ENCODE results near the gene DPYSL4.

Gene DPYSL4

DNA sequence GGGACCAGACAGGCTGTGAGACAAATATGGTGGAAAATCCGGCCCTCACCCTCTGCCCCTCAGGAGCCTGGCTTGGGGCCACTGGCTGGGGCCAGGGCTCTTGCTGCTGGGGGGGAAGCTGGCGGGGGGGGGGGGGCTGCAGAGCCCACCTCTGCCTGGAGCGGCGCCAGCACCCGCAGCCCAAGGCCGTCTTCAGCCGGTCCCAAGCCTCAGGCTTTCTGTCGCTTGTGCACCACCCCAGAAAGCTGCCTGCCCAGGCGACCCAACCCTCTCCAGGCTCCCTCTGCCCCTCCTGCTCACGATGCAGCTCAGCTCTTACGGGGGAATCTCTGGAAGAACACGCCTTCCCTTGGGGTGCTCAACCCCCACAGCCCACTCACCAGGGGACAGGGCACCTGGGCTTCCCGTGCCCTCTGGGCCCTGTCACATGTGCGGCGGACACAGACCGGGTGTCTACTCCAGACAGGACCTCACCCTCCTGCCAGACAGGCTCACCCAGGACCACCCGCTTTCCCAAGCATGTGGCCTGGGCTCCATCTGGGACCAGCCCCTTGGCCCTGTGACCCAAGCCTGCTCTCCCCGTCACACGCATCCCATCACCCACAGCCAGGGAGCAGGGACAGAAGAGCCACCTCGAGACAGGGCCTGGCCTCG, 43.9 kb downstream of the DPYSL4 start:
- DNase-seq = no peak

DNA sequence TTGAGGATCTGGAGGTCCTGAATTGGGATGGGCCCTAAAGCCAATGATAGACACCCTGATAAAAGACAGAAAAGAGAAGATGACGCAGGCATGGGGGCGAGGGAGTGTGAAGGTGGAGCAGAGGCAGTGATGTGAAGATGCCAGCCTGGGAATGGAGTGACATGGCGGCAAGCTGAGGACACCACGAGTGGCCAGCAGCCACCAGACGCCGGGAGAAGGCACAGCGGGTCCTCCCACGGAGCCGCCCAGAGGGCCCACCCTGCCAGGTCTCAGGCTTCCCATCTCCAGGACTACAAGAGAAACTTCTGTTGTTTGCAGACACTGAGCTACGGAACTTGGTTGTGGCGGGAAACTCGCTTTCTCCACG, 44.9 kb downstream of the DPYSL4 start:
- no peak for DNase-seq

DNA sequence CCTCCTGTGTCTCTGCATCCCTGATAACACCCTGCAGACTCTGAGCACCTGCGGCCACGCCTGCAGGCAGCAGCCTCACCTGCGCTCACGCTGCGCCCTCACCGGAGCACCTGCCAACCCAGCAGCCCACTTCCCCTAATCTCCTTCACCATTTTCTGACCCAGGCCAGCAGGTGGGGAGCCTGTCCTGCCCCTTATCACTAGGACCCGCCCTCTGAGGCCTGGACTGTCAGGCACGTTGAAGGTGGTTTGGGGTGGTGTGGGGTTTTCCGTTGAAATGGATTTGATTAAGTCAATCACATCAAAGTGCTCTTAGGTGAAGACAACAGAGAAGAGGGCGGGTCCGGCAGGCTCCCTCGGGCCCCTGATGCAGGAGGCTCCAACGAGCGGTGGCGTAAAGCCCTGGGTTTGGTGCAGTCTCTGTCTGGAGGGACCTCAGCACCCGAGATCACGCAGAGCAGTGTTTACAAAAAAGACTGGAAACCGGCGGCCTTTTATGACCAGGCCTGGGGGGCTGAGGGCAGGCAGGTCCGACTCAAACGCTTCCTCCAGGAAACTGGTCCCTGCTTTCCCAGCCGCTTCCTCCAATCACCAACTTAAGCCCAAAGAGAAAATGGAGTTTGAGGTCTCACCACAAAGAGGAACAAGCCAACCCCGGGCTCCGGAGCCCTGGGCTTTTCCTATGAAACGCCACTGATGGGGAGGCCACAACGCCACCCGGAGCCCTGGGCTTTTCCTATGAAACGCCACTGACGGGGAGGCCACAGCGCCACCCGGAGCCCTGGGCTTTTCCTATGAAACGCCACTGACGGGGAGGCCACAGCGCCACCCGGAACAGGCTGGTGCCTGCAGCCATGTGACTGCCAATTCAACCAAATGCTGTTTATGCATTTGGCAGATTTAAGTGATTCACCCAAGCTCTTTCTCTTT, 45.5 kb downstream of the DPYSL4 start:
- no peak for DNase-seq

DNA sequence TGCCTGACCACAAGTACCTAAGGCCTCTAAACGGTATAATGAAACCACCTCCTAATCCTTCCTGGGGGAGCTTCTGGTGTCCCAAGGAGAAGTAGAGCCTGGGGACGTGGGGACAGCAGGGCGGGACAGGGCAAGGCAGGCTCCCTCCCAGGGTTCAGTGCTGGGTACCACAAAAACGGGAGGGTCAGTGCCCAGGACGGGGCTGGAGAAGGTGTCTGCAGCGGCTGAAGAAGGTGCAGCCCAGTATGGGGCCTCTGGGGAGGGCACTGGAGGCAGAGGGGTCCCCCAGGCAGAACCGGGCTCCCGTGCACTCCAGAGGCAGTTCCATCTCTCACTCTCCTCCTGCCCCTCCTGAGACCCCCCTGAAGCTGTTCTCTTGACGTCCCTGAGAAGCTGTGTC, 46.2 kb downstream of the DPYSL4 start:
- DNase-seq = no peak

DNA sequence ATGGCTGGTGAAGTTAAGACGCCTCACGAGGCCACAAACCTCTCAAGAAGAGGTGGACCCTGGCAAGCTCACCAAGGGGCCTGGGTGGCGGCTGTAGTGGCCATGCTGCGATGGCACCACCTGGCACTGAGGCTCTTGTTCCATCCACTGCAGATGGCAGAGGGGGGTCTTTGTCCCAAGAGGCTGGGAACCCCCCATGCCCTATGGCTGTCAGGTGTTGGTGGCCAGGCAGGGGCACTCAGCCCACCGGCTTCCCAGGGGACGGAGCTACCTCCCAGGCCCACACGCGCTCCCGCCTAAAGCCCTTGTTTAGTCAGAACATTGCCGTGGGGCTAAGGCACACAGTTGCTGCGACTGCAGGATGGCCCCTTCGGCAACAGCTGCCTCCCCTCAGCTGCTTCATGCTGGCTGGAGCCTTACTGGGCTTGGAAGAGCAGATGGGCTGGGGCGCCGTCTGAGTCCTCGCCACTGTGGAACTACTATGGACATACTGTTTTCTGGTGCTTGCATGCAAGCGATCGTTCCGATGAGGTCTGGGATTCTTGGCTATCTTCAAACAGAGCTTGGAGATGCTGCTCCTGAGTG, 46.8 kb downstream of the DPYSL4 start:
- DNase-seq = no peak

DNA sequence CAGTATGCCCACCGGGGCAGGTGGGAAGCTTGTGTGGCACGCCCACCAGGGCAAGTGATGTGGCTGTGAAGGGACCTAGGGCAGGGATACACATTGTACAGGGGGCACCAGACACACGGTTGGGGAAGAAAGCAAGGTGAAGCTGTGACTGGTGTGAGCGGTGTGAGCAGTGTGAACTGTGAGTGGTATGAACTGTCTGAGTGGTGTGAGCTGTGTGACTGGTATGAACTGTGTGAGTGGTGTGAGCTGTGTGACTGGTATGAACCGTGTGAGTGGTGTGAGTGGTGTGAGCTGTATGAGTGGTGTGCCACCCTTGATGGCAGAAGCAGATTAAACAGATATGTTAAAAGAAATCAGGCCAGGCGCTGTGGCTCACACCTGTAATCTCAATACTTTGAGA, 48.1 kb downstream of the DPYSL4 start:
- DNase-seq = no peak

DNA sequence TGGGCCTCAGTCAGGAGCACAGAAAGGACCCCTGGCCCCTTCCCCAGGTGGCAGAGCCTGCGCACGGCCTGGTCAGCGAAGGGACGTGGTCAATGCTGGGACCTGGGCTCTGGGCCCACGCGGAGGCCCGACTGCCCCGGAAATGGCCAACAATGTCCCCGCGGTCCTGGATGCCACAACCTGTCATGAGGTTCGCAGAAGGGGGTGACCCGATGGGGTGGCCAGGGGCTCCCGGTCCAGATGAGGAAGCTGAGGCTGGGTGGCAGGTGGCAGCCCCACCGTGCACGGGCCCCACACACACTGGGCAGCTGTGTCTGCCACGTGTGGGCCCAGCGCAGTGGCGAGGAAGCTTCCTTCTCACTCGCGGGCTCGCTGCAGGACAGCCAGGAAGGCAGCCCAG, 49.4 kb downstream of the DPYSL4 start:
- no peak for DNase-seq

DNA sequence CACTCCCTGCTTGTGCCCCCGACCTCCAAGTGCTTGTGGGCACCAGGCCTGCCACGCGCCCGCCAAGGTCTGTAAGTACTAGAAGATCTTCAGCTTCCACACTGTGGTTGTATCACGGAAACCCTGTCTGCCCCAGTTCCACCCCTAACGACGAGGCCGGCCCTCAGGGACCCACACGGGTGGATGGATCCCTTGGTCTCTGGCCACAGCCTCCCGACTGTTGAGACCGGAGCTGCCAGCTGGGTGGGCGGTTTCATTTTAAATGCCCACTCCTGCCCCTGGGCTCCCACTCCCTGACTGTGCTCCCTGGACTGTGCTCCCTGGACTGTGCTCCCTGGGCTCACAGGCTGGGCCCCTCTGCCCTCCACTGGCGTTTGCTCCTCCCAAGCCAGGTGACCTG, 50.1 kb downstream of the DPYSL4 start:
- no peak for DNase-seq

DNA sequence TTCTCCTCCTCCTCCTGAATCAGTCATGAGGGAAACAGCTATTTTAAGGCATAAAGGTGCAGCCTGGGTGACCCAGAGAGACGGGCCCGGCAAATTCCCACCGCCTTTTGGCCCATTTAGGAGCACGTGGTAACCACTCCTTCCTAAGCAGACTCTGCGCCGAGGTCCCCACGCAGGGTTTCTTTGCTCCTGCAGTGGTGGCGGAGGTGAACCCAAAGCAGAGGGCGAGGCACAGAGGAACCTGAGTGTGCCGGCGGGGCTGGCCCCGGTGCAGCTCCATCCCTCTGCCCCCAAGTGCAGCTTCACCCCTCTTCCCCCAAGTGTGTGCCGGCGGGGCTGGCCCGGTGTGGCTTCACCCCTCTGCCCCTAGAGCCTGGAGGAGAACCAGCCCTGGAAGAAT, 50.6 kb downstream of the DPYSL4 start:
- DNase-seq = no peak

DNA sequence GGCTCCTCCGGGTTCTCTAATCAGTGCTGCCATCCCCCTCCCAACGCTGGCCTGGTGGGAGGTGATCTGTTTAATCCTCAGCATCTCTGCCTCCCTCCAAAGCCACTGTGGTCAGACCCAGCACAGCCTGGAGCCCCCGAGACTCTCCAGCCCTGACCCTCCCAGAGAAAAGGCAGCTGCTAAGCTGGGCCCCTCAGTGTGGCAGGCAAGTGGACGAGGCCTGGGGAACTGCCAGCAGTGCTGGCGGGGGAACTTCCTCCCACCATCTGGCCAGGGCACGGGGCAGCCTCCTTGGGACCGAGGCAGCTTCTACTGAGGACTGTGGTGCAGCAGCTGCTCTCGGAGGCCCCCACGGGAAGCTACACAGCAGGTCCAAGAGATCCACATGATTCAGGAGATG, 51.1 kb downstream of the DPYSL4 start:
- no peak for DNase-seq

DNA sequence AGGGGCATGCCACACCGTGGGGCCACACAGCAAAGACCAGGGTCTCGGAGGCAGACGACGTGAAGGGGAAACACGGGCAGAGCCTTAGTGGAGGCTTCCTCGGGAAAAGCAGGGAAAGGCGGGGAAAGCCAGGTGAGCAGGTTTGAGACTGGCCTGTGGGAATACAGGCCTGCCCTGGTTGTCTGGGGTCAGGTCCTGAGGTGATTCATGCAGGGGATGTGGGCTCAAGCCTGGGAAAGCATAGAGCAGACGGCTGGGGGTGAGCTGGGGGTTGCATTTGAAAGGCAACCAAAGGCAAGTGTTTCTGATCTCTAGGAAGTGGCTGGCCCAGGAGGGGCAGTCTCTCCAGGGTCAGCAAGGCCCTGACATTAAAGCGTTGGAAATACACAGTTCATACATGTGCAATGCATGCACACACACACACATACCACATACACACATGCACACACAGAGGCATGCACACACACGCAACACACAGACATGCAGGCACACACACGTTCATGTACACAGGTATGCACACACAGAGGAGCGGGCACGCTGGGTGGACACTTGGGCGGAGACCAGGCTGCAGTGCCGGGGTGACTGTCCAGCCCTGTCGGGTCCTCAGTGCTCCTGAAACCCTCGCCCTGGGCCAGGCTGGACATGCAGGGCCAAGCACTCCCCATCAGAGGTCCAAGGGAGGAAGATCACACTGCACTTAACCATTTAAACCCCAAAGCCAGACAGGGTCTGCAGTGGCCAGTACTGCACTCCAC, 51.8 kb downstream of the DPYSL4 start:
- DNase-seq = no peak

DNA sequence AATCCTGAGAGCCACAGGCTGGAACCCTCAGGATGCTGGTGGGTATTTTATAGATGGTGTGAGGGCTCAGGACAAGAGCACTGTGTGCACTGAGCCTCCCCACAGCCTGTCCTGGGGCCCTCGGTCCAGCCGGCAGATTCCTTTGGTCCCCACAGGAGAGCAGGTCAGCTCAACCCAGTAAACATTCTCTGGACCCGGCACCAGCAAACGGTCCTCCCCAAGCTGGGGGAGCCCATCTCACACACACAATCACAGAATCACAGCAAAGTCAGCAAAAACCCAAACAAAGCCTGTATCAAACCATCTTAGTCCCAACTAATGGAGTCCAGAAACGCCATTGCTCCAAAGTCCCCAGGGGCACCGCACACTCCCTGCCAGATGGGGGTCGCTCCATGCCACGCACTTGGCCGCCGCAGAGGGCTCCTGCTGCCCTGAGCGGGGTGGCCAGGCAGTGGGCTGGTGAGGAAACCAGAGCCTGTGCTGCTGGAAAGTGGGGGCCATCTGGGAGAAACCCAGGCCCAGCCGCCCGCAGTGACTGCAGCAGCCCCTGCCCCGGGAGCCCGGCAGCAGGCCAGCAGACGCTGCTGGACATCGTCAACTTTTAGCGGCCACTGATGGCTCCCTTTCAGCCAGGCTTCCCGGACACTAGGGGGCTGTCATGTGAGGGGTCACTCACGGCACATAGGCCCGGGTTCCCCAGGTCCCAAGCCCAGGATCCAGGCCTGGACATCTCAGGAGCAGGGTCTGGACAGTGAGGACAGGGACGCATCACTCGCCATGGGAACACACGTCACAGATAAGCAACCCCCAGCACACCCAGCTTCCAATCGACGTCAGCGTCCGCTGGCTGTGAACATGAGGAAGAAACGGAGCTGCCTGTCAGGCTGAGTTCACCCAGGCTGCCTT, 52.6 kb downstream of the DPYSL4 start:
- DNase-seq = no peak

DNA sequence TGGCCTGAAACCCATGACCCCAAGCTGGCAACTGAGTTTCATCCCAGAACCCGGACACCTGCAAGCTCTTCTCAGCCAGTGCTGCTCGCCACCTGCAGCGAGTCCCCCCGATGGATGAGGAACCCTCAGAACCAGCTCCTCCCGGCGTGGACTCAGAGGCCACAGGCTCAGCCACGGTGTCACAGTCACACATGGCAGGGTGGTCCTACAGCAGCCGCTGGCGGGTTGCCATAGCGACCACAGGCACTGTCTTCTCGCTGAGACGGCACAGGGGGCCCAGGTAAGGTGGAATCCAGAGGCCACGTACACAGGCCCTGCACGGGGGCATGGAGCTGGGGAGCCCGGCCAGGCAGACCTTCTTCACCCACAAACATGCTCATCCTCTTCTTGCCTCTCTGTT, 53.4 kb downstream of the DPYSL4 start:
- no peak for DNase-seq

DNA sequence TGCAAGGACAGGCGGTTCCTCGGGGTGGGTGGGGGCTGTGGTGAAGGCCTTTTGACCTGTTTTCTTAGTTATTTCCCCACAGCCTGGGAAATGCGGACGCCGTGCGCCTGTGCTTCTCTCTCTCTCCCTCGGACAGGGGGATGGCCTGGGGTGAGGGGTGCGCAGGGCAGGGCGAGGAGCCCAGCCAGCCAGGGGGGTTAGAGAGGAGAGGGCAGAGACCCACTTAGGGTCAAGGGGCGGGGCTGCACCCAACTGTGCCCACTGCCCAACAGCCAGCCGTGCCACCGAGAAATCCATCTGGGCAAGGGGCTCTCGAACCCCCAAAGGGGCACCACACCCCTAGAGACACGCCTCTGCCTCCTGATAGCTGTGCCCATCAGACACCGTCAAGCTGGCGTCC, 53.8 kb downstream of the DPYSL4 start:
- no peak for DNase-seq

DNA sequence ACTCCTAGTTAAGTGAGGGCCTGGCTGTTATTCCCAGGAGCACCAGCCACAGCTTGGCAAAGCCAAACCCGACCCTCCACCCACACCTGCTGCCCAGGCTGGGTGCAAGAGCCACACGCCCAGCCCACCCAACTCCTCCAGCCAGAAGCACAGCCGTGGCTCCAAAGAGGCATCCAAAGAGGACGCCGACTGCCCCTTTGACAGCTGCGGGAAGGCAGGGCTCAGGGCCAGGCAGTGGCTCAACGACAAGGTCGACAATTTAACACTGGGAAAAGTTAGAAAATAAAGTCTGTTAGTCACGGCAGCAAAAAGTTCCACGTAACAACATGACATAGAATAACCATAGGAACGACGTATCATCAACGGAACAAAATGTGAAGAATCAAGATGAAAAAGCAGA, 54.3 kb downstream of the DPYSL4 start:
- DNase-seq = no peak

DNA sequence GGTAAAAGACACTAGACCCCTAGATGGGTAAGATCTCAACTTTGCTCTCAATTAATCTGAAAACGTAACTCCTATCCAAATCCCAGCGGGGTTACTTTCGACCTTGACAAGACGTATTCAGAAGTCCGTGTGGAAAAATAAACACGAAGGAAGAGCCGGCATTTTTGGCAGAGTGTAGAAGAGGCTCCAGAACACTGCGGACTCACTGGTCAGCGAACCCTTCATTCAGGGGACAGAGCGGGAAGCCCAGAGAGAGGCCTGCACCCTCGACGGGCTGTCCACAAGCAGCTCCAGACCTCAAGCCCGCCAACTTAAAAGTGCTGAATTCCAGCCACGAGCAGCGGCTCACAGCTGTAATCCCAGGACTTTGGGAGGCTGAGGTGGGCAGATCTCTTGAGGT, 54.7 kb downstream of the DPYSL4 start:
- no peak for DNase-seq

DNA sequence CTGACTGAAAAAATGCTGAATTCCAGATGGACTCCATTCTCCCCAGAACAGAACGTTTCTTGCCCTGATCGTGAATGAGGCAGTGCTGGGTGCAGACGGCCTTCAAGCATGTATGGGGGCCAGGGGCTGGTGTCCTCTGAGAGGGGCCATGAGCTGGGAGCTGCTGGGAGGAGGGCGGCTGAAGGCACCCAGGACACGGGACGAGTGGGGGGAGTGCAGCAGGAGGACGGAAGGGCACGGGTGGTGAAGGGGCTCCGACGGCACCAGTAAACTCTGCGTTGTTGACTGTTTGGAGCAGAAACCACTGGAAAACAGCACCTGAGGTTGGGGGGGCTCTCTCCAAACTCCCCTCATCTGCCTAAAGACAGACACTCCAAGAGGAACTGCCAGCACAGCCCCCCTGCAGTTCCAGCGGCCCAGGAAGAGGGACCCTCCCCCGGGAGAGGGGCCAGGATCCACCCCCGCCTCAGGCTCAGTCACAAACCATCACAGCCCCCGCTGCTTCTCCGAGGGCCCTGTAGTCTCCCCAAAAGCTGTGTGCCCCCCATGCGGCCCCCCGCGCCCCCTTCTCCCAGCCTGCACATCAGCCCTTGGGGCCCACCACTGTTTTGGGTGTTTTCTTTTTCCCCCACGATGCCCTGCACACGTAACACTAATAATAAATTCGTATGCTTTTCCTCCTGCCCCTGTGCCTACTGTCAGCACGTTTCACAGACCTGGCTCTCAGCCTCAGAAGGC, 55.5 kb downstream of the DPYSL4 start:
- no peak for DNase-seq

DNA sequence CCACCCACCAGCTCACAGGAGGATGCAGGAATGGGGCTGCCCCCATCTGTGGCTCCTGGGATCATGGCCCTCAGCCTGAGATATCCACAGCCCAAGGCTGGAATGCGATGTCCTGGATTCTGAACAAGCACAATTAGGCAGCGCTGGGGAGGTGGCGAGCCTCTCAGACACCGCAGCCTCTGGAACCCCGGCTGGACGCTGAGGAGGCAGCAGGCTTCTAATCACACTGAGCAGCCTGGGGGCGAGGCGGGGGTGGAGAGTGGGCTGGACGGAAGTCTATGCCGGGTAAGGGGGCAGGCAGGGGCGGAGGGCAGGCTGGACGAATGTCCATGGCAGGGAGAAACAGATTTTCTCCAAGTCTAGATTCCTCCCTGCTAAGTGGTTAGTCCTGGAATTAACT, 56.4 kb downstream of the DPYSL4 start:
- DNase-seq = no peak

DNA sequence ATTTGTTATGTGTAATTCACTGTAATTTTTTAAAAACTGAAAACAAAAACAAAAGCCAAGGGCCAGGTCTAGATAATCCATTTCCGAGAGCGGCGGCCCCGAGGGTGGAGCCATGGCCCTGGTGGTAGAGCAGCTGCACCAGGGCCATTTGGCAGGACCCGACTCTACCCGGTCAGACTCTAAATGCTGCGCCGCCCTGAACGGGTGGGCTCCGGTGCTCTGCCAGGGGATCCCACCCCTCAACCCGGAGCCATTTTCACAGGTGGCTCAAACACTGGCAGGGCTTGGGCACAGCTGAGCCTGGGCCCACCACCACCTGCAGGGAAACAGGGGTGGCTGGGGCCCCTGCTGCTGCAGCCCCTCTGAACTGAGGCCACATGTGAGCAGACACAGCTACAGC, 56.9 kb downstream of the DPYSL4 start:
- no peak for DNase-seq

DNA sequence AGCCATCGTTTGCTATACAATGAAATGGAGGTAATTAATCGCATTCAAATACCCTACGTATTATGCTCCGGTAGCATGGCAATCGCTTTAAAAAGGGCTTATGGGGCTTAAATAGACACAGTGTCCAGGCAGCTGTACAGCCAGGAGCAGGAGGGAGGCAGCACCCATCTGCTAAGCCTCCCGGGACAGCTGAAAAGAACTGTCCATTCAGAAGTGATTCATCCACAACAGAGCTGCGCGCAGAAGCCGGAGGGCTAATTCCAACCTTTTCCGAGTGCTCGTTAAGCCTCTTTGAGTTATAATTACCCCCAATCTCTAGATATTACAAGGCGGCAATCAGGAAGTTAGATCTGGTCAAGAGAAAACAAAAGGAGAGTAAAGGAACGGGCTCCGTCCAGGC, 58.3 kb downstream of the DPYSL4 start:
- DNase-seq = no peak

DNA sequence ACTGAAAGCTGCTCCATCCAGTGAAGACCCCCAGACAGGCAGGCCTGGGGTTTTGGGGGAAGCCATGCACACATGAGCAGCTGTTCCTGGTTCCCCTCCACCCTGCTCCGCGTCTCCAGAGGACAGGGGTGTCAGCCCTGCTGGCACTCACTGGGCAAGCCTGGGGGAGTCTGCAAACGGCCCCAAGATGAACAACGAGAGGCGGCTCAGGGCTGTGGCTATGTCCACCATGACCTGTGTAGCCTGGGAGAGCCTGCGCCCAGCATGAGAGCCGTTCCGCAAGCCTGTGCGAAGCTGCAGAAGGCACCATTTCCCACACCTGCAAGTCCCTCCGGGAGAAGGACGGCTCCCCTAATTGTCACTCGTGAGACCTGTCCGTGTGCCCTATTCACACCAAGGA, 59.5 kb downstream of the DPYSL4 start:
- no peak for DNase-seq

DNA sequence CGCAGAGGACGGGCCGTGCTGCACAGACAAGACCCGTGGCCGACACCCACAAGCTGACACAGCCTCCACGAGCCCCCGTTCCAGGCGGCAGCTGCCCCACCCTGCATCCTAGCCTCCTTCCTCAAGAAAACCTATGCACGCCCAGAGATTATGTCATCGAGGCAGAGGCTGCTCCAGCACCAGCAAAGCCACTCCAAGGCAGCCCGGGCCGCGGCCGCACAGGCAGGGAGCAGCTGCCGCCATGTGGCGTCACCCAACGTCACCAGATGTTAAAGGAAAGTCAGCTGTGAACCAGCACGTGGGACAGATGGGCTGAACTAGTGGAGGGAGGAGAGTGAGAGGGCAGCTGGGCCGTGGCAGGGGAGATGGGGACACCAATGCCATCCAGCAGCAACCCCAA, 61.2 kb downstream of the DPYSL4 start:
- peak; percentile 54 for DNase-seq
